ENCODE results near the gene FFAR3.

GRCh38 chr19:35316560-35316959, 41.7 kb upstream of the FFAR3 start:
- no peak for TF ChIP-seq CTCF (optimal IDR thresholded peaks at IDR 0.05 in 1 of 3, IDR thresholded peaks at IDR 0.05 in 1 of 3, conservative IDR thresholded peaks at IDR 0.05 in 1 of 3; ENCODE audit: extremely low read depth in 1 of 3, insufficient read depth in 2 of 3, low read length in 3 of 3)
- TF ChIP-seq EZH2 (IDR thresholded peaks at IDR 0.05; ENCODE audit: low read length) = no peak
